Measurements from ENCODE around the gene MAST4.
A peak's percentile ranks its signal among the peaks of the same experiment; 100 is the strongest.

MAST4 gene

GRCh38 chr5:67012171-67012570 lies 416.0 kb downstream of the MAST4 start (continued):
- TF ChIP-seq ZBTB21 (tag by site-specific recombination; IDR thresholded peaks at IDR 0.05) = peak; percentile 54
- TF ChIP-seq ZNF654 (tag by site-specific recombination; IDR thresholded peaks at IDR 0.05; ENCODE audit: low read depth) = no peak
- TF ChIP-seq ZNF175 (tag by site-specific recombination; IDR thresholded peaks at IDR 0.05) = no peak
- no peak for TF ChIP-seq ZNF623 (tag by site-specific recombination; IDR thresholded peaks at IDR 0.05)
- peak; percentile 90 for TF ChIP-seq SCRT2 (tag by site-specific recombination; IDR thresholded peaks at IDR 0.05)
- TF ChIP-seq ZSCAN18 (tag by site-specific recombination; IDR thresholded peaks at IDR 0.05) = no peak
- no peak for TF ChIP-seq ZNF23 (tag by site-specific recombination; IDR thresholded peaks at IDR 0.05; ENCODE audit: borderline replicate concordance)
- TF ChIP-seq PBX3 (CRISPR knock-in tag; IDR thresholded peaks at IDR 0.05) = no peak
- no peak for TF ChIP-seq ZNF398 (tag by site-specific recombination; IDR thresholded peaks at IDR 0.05)
- 0 out of 2 replicates have a peak, but pooled peaks have one; percentile 59 for TF ChIP-seq KLF10 (tag by site-specific recombination; IDR thresholded peaks at IDR 0.05)
- TF ChIP-seq ZNF677 (tag by site-specific recombination; IDR thresholded peaks at IDR 0.05) = no peak
- TF ChIP-seq YY1 (tag by site-specific recombination; IDR thresholded peaks at IDR 0.05) = no peak
- TF ChIP-seq ZNF211 (tag by site-specific recombination; IDR thresholded peaks at IDR 0.05; ENCODE audit: low read depth) = no peak
- TF ChIP-seq ZNF621 (tag by site-specific recombination; IDR thresholded peaks at IDR 0.05) = no peak
- no peak for TF ChIP-seq HOXD13 (CRISPR knock-in tag; IDR thresholded peaks at IDR 0.05; ENCODE audit: borderline replicate concordance)
- no peak for TF ChIP-seq ZBTB11 (tag by site-specific recombination; conservative IDR thresholded peaks at IDR 0.05; ENCODE audit: low read depth)
- TF ChIP-seq ZNF473 (tag by site-specific recombination; IDR thresholded peaks at IDR 0.05) = no peak
- TF ChIP-seq ZNF416 (tag by site-specific recombination; IDR thresholded peaks at IDR 0.05) = no peak
- no peak for TF ChIP-seq ZNF423 (tag by site-specific recombination; IDR thresholded peaks at IDR 0.05)
- TF ChIP-seq PRDM10 (tag by site-specific recombination; IDR thresholded peaks at IDR 0.05) = no peak
- no peak for TF ChIP-seq ZNF843 (tag by site-specific recombination; IDR thresholded peaks at IDR 0.05)
- TF ChIP-seq MYNN (tag by site-specific recombination; IDR thresholded peaks at IDR 0.05; ENCODE audit: borderline replicate concordance) = no peak
- TF ChIP-seq ZNF2 (tag by site-specific recombination; IDR thresholded peaks at IDR 0.05) = no peak
- TF ChIP-seq ZNF280D (tag by site-specific recombination; IDR thresholded peaks at IDR 0.05) = no peak
- no peak for TF ChIP-seq ZNF24 (tag by site-specific recombination; IDR thresholded peaks at IDR 0.05)
